H1 (cell line): Measurements from ENCODE around the gene SYNJ1. TPM values are rescaled to one million over a fixed set of nuclear protein-coding genes. Genes with fewer than 3 reads are reported as not detected.

Source experiments
- KDM4A ChIP-seq: IDR thresholded peaks from one replicate; pipeline ENCODE4 v1.7.1; 2012; ENCODE audit warnings: low read depth, mild to moderate bottlenecking, moderate library complexity, low read length, inconsistent platforms; ENCODE audit not compliant: severe bottlenecking
- polyA plus RNA-seq, 7 experiments: library from polyadenylated mRNA; depleted of rRNA in 3 of 7; stranded (reverse) in 5 of 7; unstranded in 2 of 7; fragments of >200 nt in 5 of 7; fragments of 200-250 nt in 2 of 7; gene quantifications; 1 replicate in 5 of 7; 2 replicates in 1 of 7; 4 replicates in 1 of 7; pipeline versions ENCODE4 v1.2.1 to v1.2.3, GENCODE V29; 2011 to 2013; ENCODE audit warnings: missing spikeins in 2 of 7, mixed read lengths in 2 of 7
- total RNA-seq: library from RNA; stranded (reverse); fragmentation: NEBNext Ultra II Directional; extraction: Animal tissue kit (Norgen Biotek cat#: 25700); gene quantifications from 2 replicates; pipeline ENCODE4 v1.2.1, GENCODE V29; 2021
- TF ChIP-seq, protein P1 (sequence below): IDR thresholded peaks from 2 replicates; pipeline ENCODE4 v1.6.1; 2011; ENCODE audit warnings: low read depth, mild to moderate bottlenecking, low read length; ENCODE audit not compliant: insufficient read depth
- TF ChIP-seq, protein P2 (sequence below): fragments of 300-600 bp; sonication (generic); IDR thresholded peaks from 2 replicates; pipeline ENCODE4 v1.7.1; 2012; ENCODE audit warnings: low read length, moderate library complexity, mild to moderate bottlenecking, inconsistent platforms; ENCODE audit not compliant: insufficient replicate concordance

The SYNJ1 gene
- total and polyA plus RNA-seq, 2 of the 8 experiments (the other 6 are each of a cell fraction or from before 2014, with no cell fraction given), result 1.3 to 4.3 TPM

DNA sequence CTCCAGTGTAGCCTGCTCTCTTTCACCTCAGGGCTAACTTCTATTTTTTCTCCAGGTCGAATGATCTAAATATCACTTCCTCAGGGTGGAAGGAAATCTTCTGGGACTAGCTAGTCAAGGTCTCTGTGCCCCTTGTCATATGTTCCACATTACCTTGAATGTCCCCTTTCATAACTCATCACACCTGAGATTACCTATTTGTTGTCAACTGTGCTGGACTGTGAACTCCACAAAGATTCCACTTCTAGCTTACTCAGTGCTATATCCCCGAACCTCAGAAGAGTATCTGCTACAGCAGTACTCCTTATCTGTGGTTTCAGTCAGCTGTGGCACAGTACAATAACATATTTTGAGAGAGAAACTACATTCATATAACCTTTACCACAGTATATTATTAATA is 14.6 kb upstream of the SYNJ1 start (continued):
- TF ChIP-seq, protein P1, sequence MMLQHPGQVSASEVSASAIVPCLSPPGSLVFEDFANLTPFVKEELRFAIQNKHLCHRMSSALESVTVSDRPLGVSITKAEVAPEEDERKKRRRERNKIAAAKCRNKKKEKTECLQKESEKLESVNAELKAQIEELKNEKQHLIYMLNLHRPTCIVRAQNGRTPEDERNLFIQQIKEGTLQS, result no peak
- TF ChIP-seq, protein P2, sequence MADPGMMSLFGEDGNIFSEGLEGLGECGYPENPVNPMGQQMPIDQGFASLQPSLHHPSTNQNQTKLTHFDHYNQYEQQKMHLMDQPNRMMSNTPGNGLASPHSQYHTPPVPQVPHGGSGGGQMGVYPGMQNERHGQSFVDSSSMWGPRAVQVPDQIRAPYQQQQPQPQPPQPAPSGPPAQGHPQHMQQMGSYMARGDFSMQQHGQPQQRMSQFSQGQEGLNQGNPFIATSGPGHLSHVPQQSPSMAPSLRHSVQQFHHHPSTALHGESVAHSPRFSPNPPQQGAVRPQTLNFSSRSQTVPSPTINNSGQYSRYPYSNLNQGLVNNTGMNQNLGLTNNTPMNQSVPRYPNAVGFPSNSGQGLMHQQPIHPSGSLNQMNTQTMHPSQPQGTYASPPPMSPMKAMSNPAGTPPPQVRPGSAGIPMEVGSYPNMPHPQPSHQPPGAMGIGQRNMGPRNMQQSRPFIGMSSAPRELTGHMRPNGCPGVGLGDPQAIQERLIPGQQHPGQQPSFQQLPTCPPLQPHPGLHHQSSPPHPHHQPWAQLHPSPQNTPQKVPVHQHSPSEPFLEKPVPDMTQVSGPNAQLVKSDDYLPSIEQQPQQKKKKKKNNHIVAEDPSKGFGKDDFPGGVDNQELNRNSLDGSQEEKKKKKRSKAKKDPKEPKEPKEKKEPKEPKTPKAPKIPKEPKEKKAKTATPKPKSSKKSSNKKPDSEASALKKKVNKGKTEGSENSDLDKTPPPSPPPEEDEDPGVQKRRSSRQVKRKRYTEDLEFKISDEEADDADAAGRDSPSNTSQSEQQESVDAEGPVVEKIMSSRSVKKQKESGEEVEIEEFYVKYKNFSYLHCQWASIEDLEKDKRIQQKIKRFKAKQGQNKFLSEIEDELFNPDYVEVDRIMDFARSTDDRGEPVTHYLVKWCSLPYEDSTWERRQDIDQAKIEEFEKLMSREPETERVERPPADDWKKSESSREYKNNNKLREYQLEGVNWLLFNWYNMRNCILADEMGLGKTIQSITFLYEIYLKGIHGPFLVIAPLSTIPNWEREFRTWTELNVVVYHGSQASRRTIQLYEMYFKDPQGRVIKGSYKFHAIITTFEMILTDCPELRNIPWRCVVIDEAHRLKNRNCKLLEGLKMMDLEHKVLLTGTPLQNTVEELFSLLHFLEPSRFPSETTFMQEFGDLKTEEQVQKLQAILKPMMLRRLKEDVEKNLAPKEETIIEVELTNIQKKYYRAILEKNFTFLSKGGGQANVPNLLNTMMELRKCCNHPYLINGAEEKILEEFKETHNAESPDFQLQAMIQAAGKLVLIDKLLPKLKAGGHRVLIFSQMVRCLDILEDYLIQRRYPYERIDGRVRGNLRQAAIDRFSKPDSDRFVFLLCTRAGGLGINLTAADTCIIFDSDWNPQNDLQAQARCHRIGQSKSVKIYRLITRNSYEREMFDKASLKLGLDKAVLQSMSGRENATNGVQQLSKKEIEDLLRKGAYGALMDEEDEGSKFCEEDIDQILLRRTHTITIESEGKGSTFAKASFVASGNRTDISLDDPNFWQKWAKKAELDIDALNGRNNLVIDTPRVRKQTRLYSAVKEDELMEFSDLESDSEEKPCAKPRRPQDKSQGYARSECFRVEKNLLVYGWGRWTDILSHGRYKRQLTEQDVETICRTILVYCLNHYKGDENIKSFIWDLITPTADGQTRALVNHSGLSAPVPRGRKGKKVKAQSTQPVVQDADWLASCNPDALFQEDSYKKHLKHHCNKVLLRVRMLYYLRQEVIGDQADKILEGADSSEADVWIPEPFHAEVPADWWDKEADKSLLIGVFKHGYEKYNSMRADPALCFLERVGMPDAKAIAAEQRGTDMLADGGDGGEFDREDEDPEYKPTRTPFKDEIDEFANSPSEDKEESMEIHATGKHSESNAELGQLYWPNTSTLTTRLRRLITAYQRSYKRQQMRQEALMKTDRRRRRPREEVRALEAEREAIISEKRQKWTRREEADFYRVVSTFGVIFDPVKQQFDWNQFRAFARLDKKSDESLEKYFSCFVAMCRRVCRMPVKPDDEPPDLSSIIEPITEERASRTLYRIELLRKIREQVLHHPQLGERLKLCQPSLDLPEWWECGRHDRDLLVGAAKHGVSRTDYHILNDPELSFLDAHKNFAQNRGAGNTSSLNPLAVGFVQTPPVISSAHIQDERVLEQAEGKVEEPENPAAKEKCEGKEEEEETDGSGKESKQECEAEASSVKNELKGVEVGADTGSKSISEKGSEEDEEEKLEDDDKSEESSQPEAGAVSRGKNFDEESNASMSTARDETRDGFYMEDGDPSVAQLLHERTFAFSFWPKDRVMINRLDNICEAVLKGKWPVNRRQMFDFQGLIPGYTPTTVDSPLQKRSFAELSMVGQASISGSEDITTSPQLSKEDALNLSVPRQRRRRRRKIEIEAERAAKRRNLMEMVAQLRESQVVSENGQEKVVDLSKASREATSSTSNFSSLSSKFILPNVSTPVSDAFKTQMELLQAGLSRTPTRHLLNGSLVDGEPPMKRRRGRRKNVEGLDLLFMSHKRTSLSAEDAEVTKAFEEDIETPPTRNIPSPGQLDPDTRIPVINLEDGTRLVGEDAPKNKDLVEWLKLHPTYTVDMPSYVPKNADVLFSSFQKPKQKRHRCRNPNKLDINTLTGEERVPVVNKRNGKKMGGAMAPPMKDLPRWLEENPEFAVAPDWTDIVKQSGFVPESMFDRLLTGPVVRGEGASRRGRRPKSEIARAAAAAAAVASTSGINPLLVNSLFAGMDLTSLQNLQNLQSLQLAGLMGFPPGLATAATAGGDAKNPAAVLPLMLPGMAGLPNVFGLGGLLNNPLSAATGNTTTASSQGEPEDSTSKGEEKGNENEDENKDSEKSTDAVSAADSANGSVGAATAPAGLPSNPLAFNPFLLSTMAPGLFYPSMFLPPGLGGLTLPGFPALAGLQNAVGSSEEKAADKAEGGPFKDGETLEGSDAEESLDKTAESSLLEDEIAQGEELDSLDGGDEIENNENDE, result no peak
- TF ChIP-seq KDM4A, result no peak
